Right forelimb (tissue), 1 donor: ENCODE data around the gene TMEM62.

Source experiments
- DNase-seq: peaks from one replicate; pipeline ENCODE4 v3.0.0-alpha.2; 2018

The TMEM62 gene

DNA sequence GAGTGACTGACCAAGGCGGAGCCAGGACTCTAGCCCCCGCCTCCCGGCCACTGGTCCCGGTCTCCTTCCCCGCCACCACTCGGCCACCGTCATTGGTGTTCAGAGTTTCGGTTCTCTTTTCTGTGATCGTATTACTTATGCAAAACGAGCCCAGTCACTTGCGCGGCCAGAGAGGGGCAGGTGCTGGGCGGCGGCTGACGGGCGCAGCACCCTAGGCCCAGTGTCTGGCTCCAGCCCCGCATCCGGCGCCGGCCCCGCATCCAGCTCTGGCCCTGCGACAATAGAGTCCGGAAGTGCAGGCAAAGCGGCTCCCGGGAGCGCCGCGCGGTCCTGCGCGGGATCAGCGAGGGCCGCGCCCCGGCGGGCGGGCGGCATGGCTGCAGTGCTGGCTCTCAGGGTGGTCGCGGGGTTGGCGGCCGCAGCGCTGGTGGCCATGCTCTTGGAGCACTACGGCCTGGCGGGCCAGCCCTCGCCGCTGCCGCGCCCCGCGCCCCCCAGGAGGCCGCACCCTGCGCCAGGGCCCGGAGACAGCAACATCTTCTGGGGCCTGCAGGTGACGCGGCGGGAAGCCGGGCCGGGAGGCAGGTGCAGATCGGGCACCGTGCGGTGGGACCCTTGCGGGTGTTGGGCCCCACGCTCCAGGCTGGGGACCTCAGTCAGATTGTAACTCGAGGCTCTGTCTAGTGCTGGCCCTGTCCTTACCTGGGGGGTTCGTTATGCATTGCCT lies at the start of gene TMEM62:
Gene TMEM62 (plus strand): TSS at position 157 of the 727 bp plus-strand sequence. CDS start 217 bp downstream, at position 374.
- peak; percentile 78 for DNase-seq

DNA sequence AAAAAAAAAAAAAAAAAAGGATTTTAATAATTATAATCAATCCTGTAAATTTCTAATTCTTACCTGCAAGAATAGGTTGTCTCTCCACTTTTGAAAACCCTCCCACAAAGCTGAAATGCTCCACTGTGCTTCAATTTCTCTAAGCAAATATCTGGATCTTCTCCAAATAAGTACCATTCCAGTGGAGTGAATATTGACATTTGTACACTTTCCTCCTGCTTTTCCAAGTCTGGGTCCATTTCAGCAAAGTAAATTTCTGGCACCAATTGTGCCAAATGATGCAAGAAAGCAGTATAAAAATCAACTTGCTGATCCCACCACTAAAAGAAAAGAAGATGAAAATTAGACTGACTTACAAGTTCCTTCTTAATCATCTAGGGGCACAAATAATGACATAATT lies 47.5 kb upstream of the TMEM62 start:
- no peak for DNase-seq

DNA sequence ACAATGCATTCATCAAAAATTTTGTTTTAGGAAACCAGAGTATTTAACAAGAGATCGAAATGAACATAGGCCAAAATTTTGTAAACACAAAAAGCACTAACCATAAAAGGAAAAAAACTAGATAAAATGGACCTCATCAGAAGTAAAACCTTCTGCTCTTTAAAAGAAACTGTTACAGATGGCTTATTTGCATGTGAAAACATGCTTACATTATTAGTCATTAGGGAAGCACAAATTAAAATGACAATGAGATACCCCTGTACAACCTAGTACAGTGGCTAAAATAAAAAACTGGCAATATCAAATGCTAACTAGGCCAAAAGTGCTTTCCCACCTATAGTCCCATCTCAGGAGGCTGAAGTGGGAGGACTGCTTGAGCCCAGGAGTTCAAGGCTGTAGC lies 46.8 kb upstream of the TMEM62 start:
- DNase-seq: no peak

DNA sequence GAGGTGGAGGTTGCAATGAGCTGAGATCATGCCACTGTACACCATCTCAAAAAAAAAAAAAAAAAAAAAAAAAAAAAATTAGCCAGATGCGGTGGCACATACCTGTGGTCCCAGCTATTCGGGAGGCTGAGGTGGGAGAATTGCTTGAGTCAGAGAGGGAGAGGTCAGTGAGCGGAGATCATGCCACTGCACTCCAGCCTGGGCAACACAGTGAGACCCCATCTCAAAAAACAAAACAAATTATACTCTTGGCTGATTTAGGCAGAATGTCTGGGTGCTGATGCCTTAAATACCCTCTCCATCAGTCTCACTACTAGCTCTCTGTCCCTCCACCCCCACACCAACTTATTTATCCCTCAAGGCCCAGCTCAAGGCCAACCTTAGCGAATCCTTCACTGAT lies 41.5 kb upstream of the TMEM62 start:
- DNase-seq: no peak

DNA sequence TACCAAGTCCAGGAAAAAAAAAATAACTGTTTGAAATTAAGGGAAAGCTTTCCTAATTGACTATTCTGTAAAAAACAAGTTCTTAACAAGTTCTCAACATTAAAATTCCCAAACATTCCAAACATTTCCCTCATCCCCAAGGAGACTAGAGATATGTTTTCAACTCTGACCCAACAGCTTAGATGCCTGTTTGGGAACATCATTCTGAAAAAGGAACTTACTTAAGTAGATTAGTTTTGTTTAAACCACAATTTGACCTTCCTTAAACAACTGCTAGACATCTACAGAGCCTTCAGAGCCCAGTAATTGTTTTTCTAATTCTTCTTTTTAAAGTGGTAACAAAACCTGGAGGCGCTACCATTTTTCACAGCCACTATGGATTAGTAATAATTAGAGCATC lies 40.4 kb upstream of the TMEM62 start:
- no peak for DNase-seq

DNA sequence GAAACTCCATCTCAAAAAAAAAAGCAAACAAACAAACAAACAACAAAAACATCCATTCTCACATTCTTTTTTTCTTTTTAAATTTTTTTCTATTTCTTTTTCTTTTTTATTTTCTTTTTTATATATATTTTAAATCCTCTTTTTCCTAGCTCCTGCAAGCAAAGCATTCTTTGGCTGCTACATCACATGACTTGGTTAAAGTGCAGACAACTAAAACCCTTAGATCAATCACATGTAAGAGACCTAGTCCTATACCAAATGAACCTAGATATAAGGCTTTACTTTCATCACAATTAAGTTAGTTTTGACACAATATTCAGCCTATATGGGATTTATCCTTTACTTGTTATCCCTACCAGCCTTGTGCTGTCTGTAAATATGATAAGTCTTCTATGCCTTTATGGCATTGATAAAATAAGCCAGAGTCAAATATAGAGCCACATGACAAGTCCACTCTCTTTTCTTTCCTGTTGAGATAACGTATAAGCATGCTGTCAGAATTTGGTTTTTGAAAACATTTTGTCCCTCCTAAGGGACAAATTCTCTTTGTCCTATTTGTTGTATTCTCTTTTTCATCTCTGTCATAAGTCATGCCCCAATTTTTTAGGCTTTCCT lies 38.9 kb upstream of the TMEM62 start:
- no peak for DNase-seq

DNA sequence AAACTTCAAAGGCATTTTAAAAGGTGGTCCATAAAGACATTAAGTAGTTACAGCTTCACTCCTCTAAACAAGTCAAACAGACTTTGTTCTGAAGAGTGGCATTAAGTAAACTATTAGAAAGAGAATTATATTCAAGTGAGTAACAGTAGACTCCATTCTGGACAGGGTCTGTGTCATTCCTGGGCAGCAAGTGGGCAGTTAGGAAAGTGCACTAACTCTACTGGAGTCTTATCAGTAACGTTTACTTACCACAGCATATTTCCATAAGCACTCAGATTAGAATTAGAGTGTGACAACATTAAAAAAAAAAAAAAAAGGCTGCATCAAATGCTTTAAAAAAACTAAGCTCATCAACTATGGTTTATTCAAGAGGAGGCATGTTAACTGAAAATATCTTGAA lies 38.1 kb upstream of the TMEM62 start:
- DNase-seq: no peak

DNA sequence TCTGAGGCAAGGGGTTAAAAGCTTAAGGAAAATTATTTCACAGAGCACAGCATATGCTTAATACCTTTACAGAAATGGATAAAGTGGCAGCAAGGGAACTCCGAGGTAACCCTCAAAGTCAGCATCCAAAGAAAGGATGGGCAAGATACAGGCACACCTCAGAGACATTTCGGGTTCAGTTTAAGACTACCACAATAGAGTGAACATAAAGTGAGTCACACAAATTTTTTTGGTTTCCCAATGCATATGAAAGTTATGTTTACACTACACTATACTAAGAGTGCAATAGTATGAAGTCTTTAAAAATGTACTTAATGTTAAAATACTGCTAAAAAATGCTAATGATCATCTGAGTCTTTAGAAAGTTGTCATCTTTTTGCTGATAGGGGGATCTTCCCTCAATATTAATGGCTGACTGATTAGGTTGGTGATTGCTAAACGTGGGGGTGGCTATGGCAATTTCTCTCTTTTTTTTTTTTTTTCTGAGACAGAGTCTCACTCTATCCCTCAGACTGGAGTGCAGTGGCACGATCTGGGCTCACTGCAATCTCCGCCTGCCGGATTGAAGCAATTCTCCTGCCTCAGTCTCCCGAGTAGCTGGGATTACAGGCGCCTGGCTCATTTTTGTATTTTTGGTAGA lies 37.6 kb upstream of the TMEM62 start:
- DNase-seq: no peak

DNA sequence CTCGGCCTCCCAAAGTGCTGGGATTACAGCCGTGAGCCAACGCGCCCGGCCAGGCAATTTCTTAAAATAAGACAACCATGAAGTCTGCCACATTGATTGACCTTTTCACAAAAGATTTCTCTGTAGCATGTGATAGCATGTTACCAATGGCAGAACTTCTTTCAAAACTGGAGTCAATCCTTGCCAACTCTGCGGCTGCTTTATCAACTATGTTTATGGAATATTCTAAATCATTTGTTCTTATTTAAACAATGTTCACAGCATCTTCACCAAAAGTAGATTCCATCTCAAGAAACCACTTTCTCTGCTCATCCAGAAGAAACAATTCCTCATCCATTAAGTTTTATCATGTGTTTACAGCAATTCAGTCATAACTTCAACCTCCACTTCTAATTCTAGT lies 37.0 kb upstream of the TMEM62 start:
- no peak for DNase-seq

DNA sequence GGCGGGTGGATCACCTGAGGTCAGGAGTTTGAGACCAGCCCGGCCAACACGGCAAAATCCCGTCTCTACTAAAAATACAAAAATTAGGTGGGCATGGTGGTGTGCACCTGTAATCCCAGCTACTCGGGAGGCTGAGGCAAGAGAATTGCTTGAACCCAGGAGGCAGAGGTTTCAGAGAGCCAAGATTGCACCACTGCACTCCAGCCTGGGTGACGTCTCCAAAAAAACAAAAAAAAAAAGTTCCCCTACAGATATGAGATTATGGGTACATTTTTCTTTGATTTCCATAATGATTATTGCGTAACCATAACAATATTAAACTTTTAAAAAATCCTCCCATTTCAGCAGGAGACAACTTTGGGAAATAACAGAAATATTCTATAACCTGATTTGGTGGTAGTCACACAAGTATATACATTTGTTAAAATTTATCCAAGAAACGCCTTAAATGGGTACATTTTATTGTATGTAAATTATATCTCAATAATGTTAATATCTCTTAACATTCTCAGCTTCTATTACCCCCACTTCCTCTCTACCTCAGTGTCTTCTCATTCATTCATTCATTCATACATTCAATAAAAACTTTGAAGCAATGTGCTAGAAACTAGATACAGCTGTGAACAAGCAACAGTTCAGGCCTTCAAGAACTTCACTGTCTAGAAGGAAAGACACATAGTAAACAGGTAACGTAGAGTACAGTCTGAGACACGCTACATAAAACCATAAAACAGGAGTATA lies 34.1 kb upstream of the TMEM62 start:
- no peak for DNase-seq

DNA sequence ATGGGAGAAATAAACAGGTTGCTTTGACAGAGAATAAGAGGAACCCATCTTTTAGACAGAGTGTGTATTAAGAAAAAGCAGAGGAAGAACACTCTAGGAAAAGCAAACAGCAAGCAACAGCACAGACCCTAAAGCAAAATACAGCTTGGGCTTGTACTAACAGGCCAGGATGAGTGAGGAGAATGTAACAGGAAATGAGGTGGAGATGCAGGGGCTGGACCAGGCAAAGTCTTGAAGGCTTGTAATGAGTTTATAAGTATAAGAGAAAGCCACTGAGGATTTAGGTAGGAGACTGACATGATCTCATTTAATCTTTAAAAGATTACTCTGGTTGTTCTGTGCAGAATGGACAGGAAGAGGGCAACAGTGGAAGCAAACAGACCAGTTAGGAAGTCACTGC lies 32.4 kb upstream of the TMEM62 start:
- no peak for DNase-seq

DNA sequence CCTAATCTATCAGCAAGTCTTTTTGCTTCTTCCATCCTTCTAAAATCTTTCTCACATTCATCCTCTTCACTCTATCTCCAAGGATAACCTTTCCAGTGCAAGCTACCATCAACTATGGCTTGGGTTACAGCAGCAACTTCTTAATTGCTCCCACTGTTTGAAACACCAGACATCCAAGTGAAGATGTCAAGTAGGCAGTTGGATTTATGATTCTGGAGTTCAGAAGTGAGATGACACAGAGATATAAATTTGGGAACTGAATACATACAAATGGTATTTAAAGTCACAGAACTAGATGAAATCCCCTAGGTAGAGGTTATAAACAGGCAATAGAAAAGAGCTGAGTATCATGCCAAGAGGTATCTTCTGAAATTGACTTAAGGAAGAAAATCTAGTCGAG lies 31.2 kb upstream of the TMEM62 start:
- DNase-seq: no peak

DNA sequence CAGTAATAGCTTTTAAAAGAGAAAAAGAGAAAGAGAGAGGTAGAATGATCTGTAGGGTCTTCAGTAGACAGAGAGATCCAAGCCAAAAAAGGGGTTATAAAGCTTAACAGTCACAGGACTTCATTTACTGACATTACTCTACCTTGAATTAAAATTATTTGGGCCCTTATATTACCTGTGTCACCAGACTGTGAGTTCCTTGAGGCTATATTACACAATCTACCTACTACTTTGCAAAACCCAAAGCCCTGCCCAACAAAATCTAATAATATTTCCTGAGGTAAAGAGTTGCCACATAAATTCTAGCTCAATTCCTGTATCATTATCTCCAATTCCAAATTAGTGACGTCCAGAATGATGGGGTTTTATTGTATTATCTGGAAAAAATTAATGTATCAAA lies 29.5 kb upstream of the TMEM62 start:
- no peak for DNase-seq

DNA sequence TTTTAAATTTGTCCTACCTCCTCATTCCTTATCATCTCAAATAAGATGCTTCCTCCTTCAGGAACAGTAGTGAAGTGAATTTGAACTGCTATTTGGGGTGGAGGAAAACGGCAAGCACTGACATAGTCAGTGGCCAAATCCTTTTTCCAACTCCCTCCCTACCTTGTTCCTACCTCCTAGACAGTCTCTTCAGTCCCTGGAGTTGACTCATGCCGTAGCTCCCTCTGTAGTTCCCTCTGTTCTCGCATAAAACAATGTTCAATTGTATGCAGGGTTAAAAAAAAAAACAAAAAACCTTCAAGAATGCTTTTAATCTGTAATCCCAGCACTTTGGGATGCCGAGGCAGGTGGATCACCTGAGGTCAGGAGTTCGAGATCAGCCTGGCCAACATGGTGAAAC lies 29.0 kb upstream of the TMEM62 start:
- no peak for DNase-seq

DNA sequence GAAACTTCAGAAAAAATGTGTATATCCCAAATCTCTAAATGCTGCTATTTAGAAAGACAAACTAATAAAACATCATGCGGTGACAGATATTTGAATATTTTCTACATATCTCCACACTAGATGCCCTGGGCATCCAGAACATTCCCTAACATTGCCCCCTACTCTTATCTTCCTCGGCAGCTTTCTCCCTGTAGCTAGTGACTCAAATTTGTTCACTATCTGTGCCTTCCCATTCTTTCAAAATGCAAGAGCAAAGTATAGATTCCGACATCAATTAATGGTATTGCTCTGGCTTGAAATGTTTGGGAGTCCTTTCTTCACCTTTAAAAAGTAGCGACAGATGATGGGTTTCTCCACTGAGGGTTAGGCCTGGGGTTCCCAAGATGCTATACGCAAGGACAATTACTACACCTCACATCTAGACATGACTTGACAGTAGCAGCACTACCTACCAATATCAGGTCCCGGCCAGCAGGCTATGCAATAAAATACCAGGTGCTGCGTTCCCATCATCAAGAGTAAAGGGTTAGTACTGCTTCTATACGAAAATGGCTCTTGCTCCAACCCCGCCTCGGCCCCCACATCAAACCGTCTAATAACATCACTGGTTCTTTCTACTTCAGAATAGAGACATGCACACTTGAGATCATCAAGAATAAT lies 28.2 kb upstream of the TMEM62 start:
- no peak for DNase-seq

DNA sequence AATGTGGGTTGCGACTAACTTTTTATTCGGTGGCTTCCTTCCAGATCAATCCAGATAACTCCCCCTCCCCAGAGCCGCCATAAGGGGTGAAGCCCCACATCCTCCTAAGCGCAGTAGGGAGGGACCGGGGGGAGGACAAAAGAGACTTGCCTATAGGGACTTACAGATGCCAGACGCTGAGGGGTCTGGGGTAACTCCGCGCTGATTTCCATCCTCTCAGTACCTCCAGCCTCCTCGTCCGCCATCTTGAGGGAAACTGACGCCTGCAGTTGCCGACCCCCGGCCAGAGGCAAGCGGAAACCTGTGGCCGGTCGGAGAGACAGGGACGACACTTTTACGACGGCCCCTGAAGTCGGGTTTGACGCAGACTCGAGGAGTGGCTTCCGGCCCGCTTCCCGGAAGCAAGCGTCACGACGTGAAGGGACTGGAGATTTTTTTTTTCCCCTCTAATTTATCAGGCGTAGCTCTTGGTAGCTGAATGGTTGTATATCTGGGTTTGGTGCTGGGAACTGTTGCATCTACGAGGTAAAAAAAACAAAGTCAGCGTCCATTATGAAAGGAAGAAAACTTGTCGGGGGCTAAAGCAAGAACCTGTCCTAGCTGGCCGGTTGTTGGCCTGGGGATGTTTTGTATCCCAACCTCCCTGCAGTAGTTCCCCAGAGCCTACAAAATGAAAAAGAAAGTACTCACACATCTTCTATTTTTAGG lies 27.5 kb upstream of the TMEM62 start, which contains the start of gene UBR1:
Gene UBR1 (minus strand): TSS at position 261 of the 708 bp plus-strand sequence. CDS start 16 bp downstream, at position 245.
- DNase-seq: peak; percentile 94

DNA sequence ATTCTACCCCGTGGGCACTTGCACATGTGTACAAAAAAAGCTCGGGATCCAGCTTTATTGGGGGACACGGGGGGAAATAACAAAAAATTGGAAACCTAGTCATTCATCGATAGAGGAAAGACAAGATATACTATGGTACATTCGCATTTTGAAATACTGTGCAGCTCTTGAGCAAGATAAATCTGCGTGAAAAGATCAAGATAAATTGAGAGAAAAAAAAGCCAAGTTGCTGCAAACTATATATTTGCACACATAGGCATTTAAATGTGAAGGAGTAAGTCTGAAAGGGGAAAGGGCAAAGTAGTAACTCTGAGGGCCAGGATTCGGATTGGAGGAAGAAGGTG lies 26.9 kb upstream of the TMEM62 start:
- DNase-seq: no peak

DNA sequence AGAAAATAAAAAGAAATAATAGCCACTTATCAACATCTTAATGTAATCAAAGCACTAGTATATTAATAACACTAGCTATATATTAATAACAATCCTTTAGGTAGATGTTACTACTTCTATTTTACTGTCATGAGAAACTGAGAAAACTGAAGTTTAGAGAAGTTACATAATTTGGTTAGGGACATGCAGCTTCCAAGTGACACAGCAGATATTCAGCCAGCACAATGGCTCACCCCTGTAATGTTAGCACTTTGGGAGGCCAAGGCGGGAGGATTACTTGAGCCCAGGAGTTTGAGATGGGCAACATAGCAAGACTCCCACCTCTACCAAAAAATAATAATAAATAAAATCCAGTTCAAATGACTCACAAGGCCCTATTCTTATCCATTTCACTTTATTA lies 25.6 kb upstream of the TMEM62 start:
- DNase-seq: no peak

DNA sequence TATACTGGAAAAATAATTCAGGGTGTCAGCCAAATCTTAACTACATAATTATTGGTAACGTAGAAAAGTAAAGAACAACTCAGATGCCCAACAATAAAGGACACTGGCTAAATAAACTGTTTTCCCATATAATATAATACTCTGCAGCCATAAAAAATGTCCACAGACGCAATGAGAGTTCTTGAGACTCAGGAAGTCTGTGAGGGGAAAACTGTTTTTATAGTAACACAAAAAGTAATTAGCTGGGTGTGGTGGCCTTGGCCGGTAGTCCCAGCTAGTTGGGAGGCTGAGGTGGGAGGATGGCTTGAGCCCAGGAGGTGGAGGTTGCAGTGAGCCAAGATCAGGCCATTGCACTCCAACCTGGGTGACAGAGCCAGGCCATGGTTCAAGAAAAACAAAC lies 22.0 kb upstream of the TMEM62 start:
- no peak for DNase-seq

DNA sequence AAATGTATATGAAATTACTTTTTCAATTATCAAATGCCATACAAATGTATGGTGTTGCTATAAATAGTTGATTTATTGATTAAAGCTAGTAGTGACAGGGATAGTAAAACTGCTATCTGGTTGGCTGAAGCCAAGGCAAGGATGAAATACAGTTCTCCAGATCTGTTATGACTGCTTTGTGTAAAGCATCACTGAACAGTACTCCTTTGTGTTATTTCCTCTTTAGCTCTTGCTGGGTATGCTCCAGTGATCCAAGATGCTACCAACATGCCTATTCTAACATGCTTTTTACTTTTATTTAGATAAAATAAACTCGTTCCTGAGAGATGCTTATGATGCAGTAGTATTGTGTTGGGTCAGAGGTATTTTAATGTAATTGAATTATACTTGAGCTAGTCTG lies 15.1 kb upstream of the TMEM62 start:
- no peak for DNase-seq

DNA sequence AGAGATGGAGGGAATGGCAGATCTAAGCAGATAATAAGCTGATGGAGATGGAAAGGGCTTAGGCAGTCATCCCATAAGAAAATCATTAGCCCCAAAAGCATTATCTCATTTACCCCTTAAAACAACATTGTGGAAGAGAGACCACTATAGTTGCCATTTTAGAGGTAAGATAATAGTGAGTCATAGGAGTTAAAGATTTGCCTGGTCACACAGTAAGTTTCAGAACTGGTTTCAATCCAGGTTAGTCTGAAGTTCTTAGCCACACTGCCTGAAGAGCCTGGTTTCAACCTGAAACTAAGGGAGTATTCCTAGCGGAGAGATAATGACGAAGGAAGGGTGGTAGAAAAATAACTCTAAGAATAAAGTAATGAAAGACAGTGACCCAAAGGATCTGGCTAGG lies 14.6 kb upstream of the TMEM62 start:
- no peak for DNase-seq

DNA sequence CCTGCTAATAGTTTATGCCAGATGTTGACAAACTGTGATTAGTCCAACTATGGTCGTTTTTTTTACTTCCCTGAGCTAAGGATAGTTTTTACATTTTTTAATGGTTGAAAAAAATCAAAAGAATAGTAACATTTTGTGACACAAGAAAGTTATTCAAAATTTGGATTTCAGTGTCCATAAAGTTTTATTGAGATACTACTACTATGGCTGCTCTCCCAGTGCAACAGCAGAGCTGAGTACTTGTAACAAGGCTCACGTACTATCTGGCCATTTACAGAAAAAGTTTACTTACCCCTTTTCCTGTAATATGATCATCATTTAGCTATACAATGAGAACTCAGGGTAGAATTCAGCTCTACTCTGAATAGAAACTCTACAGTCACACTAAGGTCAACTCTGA lies 11.5 kb upstream of the TMEM62 start:
- no peak for DNase-seq
